Femur (tissue), 1 donor: ENCODE results near the gene G3BP1.
"Not testable (repeated sequence)": the region's sequence is repeated elsewhere in the genome, so short reads cannot be mapped to it uniquely, and the experiment has no call there.

ENCODE experiments used
- DNase-seq: peaks from one replicate; pipeline ENCODE4 v3.0.0-alpha.2; 2017

Gene G3BP1

GRCh38 chr5:151757233-151758140, 14.3 kb upstream of the G3BP1 start:
- no peak for DNase-seq

- no peak for DNase-seq
Observed at GRCh38 chr5:151758141-151758429, 13.7 kb upstream of the G3BP1 start.

GRCh38 chr5:151758430-151759241, 13.1 kb upstream of the G3BP1 start, which contains the start of gene ATOX1:
Gene ATOX1, minus strand, starts transcription at chr5:151758631. Its CDS starts 80 bp downstream, at chr5:151758551.
- DNase-seq: peak; percentile 95

- no peak for DNase-seq
Observed at GRCh38 chr5:151764801-151765200, 7.0 kb upstream of the G3BP1 start.

- DNase-seq: no peak
Observed at GRCh38 chr5:151766975-151767374, 4.8 kb upstream of the G3BP1 start.

GRCh38 chr5:151770383-151771258, 1.1 kb upstream of the G3BP1 start:
- DNase-seq: peak; percentile 91

- peak; percentile 60 for DNase-seq
Observed at GRCh38 chr5:151772029-151772845, 483 bp downstream of the G3BP1 start.

GRCh38 chr5:151772846-151773561, 1.2 kb downstream of the G3BP1 start:
- no peak for DNase-seq

GRCh38 chr5:151773951-151774350, 2.2 kb downstream of the G3BP1 start:
- no peak for DNase-seq

- no peak for DNase-seq
Observed at GRCh38 chr5:151775025-151775606, 3.4 kb downstream of the G3BP1 start.

- DNase-seq: no peak
Observed at GRCh38 chr5:151779531-151780125, 7.9 kb downstream of the G3BP1 start.

- no peak for DNase-seq
Observed at GRCh38 chr5:151780348-151780747, 8.6 kb downstream of the G3BP1 start.

GRCh38 chr5:151781201-151781600, 9.4 kb downstream of the G3BP1 start:
- no peak for DNase-seq

GRCh38 chr5:151783664-151784063, 11.9 kb downstream of the G3BP1 start:
- DNase-seq: not testable (repeated sequence)

- no peak for DNase-seq
Observed at GRCh38 chr5:151784141-151784540, 12.4 kb downstream of the G3BP1 start.

- no peak for DNase-seq
Observed at GRCh38 chr5:151786468-151786867, 14.7 kb downstream of the G3BP1 start.

- no peak for DNase-seq
Observed at GRCh38 chr5:151787817-151788216, 16.1 kb downstream of the G3BP1 start.

GRCh38 chr5:151793358-151793757, 21.6 kb downstream of the G3BP1 start:
- DNase-seq: no peak

- DNase-seq: no peak
Observed at GRCh38 chr5:151795426-151795825, 23.7 kb downstream of the G3BP1 start.

GRCh38 chr5:151798674-151799073, 26.9 kb downstream of the G3BP1 start:
- DNase-seq: no peak

GRCh38 chr5:151799407-151799806, 27.7 kb downstream of the G3BP1 start:
- DNase-seq: no peak
